ENCODE results near the gene MIA2.

Gene MIA2

GRCh38 chr14:39393289-39393688 is 159.6 kb downstream of the MIA2 start:
- no peak for DNase-seq

GRCh38 chr14:39395555-39396254 is 162.0 kb downstream of the MIA2 start:
- no peak for DNase-seq

- no peak for DNase-seq
Observed at GRCh38 chr14:39396448-39396847, 162.7 kb downstream of the MIA2 start.

GRCh38 chr14:39398382-39398781 is 164.7 kb downstream of the MIA2 start:
- no peak for DNase-seq

- no peak for DNase-seq
Observed at GRCh38 chr14:39406560-39406959, 172.8 kb downstream of the MIA2 start.

GRCh38 chr14:39416072-39416471 is 182.4 kb downstream of the MIA2 start:
- no peak for DNase-seq

GRCh38 chr14:39417014-39417413 is 183.3 kb downstream of the MIA2 start:
- DNase-seq: no peak

- peak in 1 of 2 experiments; percentile 16 for DNase-seq
Observed at GRCh38 chr14:39419272-39419671, 185.6 kb downstream of the MIA2 start.

- no peak for DNase-seq
Observed at GRCh38 chr14:39422243-39422642, 188.5 kb downstream of the MIA2 start.

GRCh38 chr14:39423793-39424192 is 190.1 kb downstream of the MIA2 start:
- DNase-seq: no peak

GRCh38 chr14:39425947-39426346 is 192.2 kb downstream of the MIA2 start:
- no peak for DNase-seq

GRCh38 chr14:39426605-39427004 is 192.9 kb downstream of the MIA2 start:
- peak in 1 of 2 experiments; percentile 43 for DNase-seq

GRCh38 chr14:39428118-39428517 is 194.4 kb downstream of the MIA2 start:
- DNase-seq: no peak

- DNase-seq: no peak
Observed at GRCh38 chr14:39430762-39431415, 197.2 kb downstream of the MIA2 start.

GRCh38 chr14:39431416-39432178 is 197.9 kb downstream of the MIA2 start:
- peak in 1 of 2 experiments; percentile 20 for DNase-seq

GRCh38 chr14:39432179-39432618 is 198.5 kb downstream of the MIA2 start, which contains the start of gene FBXO33:
Gene FBXO33 (minus strand): TSS chr14:39432433. CDS start chr14:39432162, 271 bp downstream.
- DNase-seq: peak; percentile 85 to 94

GRCh38 chr14:39432619-39433451 is 199.1 kb downstream of the MIA2 start:
- peak; percentile 84 to 90 for DNase-seq

- DNase-seq: no peak
Observed at GRCh38 chr14:39433452-39433813, 199.7 kb downstream of the MIA2 start.

- no peak for DNase-seq
Observed at GRCh38 chr14:39434401-39434800, 200.7 kb downstream of the MIA2 start.

- no peak for DNase-seq
Observed at GRCh38 chr14:39435241-39435640, 201.5 kb downstream of the MIA2 start.
